GM21737 (cell line): Measurements from ENCODE around the gene DDX27.
"Not testable (repeated sequence)": the region's sequence is repeated elsewhere in the genome, so short reads cannot be mapped to it uniquely, and the experiment has no call there.

Experiments used
- ATAC-seq: cut with Tn5 transposase; IDR thresholded peaks from one replicate; pipeline ENCODE4 v1.9.1; 2021; ENCODE audit warnings: mild to moderate bottlenecking, moderate library complexity; ENCODE audit not compliant: unreplicated experiment

The DDX27 gene

GRCh38 chr20:49199729-49200293 is 19.4 kb upstream of the DDX27 start:
- no peak for ATAC-seq

GRCh38 chr20:49203011-49203410 is 16.2 kb upstream of the DDX27 start:
- no peak for ATAC-seq

DNA sequence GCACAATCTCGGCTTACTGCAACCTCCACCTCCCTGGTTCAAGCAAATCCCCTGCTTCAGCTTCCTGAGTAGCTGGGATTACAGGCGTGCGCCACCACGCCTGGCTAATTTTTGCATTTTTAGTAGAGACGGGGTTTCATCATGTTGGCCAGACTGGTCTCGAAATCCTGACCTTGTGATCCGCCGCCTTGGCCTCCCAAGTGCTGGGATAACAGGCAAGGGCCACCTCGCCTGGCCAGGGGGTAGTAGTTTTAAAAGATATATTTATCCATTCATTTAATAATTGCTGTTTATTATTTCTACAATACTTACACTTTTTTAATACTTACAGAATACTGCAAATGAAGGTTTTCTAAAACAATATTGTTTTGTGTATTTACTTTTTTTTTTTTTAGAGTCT is 15.5 kb upstream of the DDX27 start:
- ATAC-seq: no peak

DNA sequence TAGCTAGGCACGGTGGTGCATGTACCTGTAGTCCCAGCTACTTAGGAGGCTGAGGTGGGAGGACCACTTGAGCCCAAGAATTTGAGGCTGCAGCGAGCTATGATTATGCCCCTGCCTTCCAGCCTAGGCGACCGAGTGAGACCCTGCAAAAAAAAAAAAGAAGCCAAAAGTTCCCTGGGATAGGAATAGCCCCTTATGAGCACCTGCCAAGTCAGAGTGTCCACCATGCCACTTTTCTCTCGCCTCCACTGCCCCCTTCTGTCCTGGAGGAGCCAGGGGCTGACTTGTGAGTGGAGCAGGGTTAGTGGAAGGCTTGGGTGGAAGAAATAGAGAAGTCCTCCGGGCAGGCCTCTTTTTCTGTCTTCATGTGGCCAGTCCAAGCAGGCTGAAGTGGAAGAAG is 12.1 kb upstream of the DDX27 start:
- ATAC-seq: no peak

GRCh38 chr20:49210101-49210756 is 9.0 kb upstream of the DDX27 start:
- ATAC-seq: no peak

DNA sequence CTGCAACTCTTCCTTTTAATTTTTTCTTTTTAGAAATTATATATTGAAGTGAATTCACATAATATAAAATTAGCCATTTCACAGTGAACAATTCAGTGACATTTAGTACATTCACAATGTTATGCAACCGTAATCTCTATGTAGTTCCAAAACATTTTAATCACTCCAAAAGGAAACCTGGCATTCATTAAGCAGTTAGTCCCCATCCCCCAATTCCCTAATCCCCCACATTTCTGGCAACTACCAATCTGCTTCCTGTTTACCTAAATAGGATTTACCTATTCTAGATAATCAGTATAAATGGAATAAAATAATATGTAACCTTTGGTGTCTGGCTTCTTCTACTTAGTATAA is 8.5 kb upstream of the DDX27 start:
- no peak for ATAC-seq

GRCh38 chr20:49214571-49214970 is 4.6 kb upstream of the DDX27 start:
- ATAC-seq: no peak

DNA sequence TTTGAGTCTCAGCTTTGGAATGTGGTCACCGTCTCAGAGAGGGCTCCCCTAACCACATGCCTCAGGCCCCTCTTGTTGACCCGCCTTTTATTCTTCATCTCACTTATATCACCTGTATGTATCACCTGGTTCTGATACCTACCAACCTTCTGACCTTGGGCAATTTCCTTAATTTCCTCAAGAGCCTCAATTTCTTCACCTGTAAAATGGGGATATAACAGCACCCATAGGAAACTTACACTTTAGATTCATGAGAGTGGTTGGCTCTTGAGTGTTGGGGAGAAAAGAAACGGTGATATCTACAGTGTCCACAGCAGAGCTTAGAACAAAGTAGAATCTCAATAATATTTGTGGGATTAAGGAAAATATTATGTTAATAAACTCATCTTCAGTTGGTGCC is 4.0 kb upstream of the DDX27 start:
- no peak for ATAC-seq

DNA sequence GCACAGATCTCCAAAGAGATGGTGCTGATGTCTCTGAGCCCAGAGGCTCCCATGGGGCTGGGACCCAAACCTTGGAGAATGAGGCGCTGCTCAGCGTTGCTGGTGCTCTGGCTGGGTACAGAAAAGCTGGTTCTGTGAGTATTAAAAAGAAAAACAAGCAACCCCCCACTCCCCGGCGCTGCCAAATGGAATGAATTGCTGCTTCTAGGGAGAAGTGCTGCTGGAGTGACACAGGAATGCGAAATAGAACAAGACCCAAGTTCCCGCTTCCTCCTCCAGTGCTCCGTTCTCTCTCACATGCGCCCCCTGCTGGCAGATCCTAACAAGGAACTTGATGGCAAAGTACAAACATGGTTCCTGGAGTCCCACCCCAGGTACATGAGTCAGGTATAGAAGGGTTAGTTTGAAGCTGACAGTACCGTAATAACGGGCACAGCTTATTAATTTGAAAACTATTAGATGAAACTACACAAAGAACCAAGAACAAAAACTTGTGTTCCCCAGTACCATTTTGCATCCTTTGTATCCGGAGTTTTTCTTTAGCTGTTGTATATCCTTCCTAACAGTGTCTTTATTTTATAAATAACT is 2.1 kb upstream of the DDX27 start:
- peak; percentile 36 for ATAC-seq

GRCh38 chr20:49218739-49219090 is 501 bp upstream of the DDX27 start:
- ATAC-seq: not testable (repeated sequence)

- no peak for ATAC-seq
These were observed 962 bp downstream of the DDX27 start for GRCh38 chr20:49219924-49220831.

DNA sequence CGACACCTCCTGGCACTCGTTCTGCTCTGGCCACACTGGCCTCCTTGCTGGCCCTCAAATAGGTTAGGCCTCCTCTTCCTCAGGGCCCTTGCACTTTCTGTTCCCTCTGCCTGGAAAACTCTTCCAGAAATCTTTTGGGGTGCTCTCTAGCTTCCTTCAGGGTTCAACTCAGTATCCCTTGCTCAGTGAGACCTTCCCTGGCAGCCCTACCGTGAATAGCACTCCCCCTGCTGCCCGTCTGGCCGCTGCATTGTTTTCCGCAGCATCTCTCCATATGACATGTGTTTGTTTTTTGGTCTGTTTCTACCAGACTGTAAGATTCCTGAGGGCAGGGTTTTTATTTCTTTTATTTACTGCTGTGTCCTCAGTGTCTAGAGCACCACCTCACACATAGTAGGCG is 6.7 kb downstream of the DDX27 start:
- no peak for ATAC-seq

DNA sequence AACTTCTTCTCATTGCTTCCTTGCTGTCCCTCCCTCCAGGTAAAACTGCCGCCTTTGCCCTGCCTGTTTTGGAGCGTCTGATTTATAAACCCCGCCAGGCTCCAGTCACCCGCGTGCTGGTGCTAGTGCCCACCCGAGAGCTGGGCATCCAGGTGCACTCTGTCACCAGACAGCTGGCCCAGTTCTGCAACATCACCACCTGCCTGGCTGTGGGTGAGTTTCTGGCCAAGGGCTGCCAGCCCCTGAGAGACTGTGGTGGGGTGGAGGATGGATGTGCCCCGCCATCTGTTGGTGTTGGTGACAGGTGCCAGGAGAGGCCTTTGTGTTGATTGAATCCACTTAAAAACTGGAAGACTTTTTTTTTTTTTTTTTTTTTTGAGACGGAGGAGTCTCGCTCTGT is 9.5 kb downstream of the DDX27 start:
- no peak for ATAC-seq

GRCh38 chr20:49229381-49229780 is 10.2 kb downstream of the DDX27 start:
- no peak for ATAC-seq

GRCh38 chr20:49230021-49230420 is 10.8 kb downstream of the DDX27 start:
- ATAC-seq: no peak

DNA sequence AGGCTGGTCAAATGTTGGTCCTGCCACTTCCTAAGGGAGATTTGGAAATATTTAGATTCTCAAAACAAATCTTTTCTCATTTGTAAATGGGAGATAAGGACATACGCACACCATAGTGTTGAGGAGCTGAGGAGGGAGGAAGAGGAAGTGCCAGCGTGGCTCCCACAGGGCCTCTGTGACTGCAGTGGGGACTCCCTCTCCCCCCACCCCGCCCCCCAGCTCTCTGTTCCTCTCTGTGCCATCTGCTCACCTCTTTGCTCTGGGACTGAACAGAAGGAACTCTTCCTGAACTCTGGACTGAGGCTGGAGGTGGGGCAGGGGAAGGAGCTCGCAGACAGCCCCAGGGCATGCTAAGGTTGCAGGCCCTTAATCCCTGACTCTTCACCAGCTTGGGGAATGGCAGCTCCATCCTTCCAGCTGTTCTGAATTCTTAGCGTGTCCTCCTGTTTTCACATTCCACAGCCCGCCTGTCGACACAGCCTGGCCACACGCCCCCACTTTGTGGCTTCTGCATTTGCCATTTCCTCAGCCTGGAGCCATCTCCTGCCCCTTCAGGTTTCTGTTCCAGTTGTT is 11.4 kb downstream of the DDX27 start:
- no peak for ATAC-seq

- ATAC-seq: no peak
These were observed 12.3 kb downstream of the DDX27 start for GRCh38 chr20:49231471-49231870.

GRCh38 chr20:49233226-49233625 is 14.0 kb downstream of the DDX27 start:
- no peak for ATAC-seq

GRCh38 chr20:49234831-49235230 is 15.6 kb downstream of the DDX27 start:
- no peak for ATAC-seq

DNA sequence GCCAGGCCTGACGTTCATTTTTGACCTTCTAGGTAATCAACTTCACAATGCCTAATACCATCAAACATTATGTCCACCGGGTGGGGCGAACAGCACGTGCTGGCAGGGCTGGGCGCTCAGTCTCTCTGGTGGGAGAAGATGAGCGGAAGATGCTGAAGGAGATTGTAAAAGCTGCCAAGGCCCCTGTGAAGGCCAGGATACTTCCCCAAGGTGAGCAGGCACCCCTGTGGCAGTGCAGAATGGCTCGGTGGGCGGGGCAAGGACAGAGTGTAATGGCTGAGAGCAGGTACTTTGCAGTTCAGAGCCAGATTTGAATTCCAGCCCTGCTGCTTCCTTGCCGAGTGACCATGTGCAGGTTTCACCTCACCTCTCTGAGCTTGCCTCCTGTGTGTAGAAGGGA is 17.1 kb downstream of the DDX27 start:
- ATAC-seq: no peak

GRCh38 chr20:49237531-49237930 is 18.3 kb downstream of the DDX27 start:
- no peak for ATAC-seq
